ENCODE measurements around the gene WBP2. TPM values are rescaled to one million over a fixed set of nuclear protein-coding genes. Genes with fewer than 3 reads are reported as not detected.
"Not testable (repeated sequence)": the region's sequence is repeated elsewhere in the genome, so short reads cannot be mapped to it uniquely, and the experiment has no call there.

The WBP2 gene
- total and polyA plus RNA-seq, 9 of the 15 experiments (the other 6 are each of a cell fraction or from before 2014, with no cell fraction given): 2.2 to 74.3 (median 20.0) TPM

DNA sequence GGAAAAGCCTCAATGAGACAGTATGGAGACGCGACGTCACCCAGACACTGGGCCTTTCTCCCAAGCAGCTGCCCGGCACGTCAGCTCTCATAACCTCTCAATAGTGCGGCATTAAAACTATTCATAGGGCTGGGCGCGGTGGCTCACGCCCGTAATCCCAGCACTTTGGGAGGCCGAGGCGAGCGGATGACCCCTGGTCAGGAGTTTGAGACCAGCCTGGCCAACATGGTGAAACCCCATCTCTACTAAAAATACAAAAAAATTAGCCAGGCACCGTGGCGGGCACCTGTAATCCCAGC, 3.5 kb downstream of the WBP2 start:
- 95% methylated on average over 12 of the region's 15 CpGs for WGBS (ENCODE audit: insufficient coverage, low coverage, missing lambda C conversion rate)
- ATAC-seq; H3K9me1 ChIP-seq (ENCODE audit: control insufficient read depth, insufficient read depth, low read length); H3K27me3 ChIP-seq (ENCODE audit: control insufficient read depth in 2 of 2, insufficient read depth in 2 of 2, low read length in 2 of 2); H4K20me1 ChIP-seq (replicated peaks; ENCODE audit: control insufficient read depth, insufficient read depth, low read length); H3K27ac ChIP-seq (ENCODE audit: extremely low read depth, low read depth, low read length); H2AFZ ChIP-seq (ENCODE audit: low read depth, low read length); in situ Hi-C loops (cut with MboI); H3K4me3 ChIP-seq; H3K9me3 ChIP-seq (replicated peaks; ENCODE audit: control insufficient read depth, insufficient read depth, low read depth, low read length); intact Hi-C loops (cut with micrococcal nuclease); DNase-seq (ENCODE audit: extremely low read depth in 1 of 4, low spot score in 3 of 4); FAIRE-seq; H3K9ac ChIP-seq (ENCODE audit: insufficient read depth in 1 of 2, low read depth in 2 of 2, low read length in 2 of 2); BruUV-seq (replicated peaks); H3K4me2 ChIP-seq (ENCODE audit: insufficient read depth, low read length); CTCF ChIA-PET (ENCODE audit: low intra/inter-chr PET ratio): not testable (repeated sequence)
- Histone ChIP-seq H3K79me2 (ENCODE audit: control insufficient read depth, insufficient read depth, low read length) (peaks cover 35% of the 10 kb centered on the region), H3K4me1 (replicated peaks in 1 of 2; ENCODE audit: control insufficient read depth in 2 of 2, insufficient read depth in 2 of 2, low read length in 2 of 2) (peaks cover 23 to 52% of the 10 kb centered on the region in 2 experiments; a peak in 4 of 5 replicates), H3K36me3 (ENCODE audit: control insufficient read depth, insufficient read depth, low read length) (peaks cover 48% of the 10 kb centered on the region)
- POLR2A ChIA-PET: interaction anchor here (0.8 to 8.2 kb wide), 2 partner anchors 75 to 80 kb away, joined by 3 to 109 read pairs; a partner anchor contains a TSS

GRCh38 chr17:75850928-75851692, 4.0 kb downstream of the WBP2 start:
- no peak overlapping the region for H3K4me3 ChIP-seq
- no peak overlapping the region for H3K4me2 ChIP-seq (ENCODE audit: insufficient read depth, low read length)
- FAIRE-seq (no peak), DNase-seq (ENCODE audit: extremely low read depth in 1 of 4, low spot score in 3 of 4) (no peak), ATAC-seq (no peak)
- POLR2A ChIA-PET: interaction anchor here (1.0 to 8.5 kb wide), 4 partner anchors 8 to 90 kb away, joined by 3 to 145 read pairs (median 57); a partner anchor contains a TSS
- 91% methylated on average over 12 of the region's 12 CpGs for WGBS (ENCODE audit: insufficient coverage, low coverage, missing lambda C conversion rate)
- CTCF ChIA-PET (ENCODE audit: low intra/inter-chr PET ratio): no interaction called here
- peaks cover 32% of the 10 kb centered on the region for H3K79me2 ChIP-seq (ENCODE audit: control insufficient read depth, insufficient read depth, low read length)
- H2AFZ ChIP-seq (ENCODE audit: low read depth, low read length): no peak overlapping the region
- 0 out of 4 replicates have a peak overlapping the region, but pooled peaks of 1 of the 2 experiments have one; percentile 2 for H3K9ac ChIP-seq (ENCODE audit: insufficient read depth in 1 of 2, low read depth in 2 of 2, low read length in 2 of 2)
- no peaks in the 10 kb centered on the region for H3K9me1 ChIP-seq (ENCODE audit: control insufficient read depth, insufficient read depth, low read length)
- peaks cover 53% of the 10 kb centered on the region for H3K36me3 ChIP-seq (ENCODE audit: control insufficient read depth, insufficient read depth, low read length)
- no peaks in the 10 kb centered on the region for H3K9me3 ChIP-seq (replicated peaks; ENCODE audit: control insufficient read depth, insufficient read depth, low read depth, low read length)
- peaks cover 26 to 55% of the 10 kb centered on the region in 2 experiments for H3K4me1 ChIP-seq (replicated peaks in 1 of 2; ENCODE audit: control insufficient read depth in 2 of 2, insufficient read depth in 2 of 2, low read length in 2 of 2)
- no TSS peak for BruUV-seq (replicated peaks)
- H3K27me3 ChIP-seq (ENCODE audit: control insufficient read depth in 2 of 2, insufficient read depth in 2 of 2, low read length in 2 of 2): no peaks in the 10 kb centered on the region
- intact Hi-C loops (cut with micrococcal nuclease) (no loop called here), in situ Hi-C loops (cut with MboI) (no loop called here)
- no peak overlapping the region for H3K27ac ChIP-seq (ENCODE audit: extremely low read depth, low read depth, low read length)
- no peaks in the 10 kb centered on the region for H4K20me1 ChIP-seq (replicated peaks; ENCODE audit: control insufficient read depth, insufficient read depth, low read length)
- TF ChIP-seq ZNF146 (CRISPR knock-in tag; IDR thresholded peaks at IDR 0.05; ENCODE audit: unreplicated experiment): no peak
- no peak for TF ChIP-seq SNAPC5 (CRISPR knock-in tag; IDR thresholded peaks at IDR 0.05)
- TF ChIP-seq, protein P1, sequence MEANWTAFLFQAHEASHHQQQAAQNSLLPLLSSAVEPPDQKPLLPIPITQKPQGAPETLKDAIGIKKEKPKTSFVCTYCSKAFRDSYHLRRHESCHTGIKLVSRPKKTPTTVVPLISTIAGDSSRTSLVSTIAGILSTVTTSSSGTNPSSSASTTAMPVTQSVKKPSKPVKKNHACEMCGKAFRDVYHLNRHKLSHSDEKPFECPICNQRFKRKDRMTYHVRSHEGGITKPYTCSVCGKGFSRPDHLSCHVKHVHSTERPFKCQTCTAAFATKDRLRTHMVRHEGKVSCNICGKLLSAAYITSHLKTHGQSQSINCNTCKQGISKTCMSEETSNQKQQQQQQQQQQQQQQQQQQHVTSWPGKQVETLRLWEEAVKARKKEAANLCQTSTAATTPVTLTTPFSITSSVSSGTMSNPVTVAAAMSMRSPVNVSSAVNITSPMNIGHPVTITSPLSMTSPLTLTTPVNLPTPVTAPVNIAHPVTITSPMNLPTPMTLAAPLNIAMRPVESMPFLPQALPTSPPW (CRISPR knock-in tag; IDR thresholded peaks at IDR 0.05): no peak
- TF ChIP-seq MTF1 (CRISPR knock-in tag; IDR thresholded peaks at IDR 0.05; ENCODE audit: borderline replicate concordance): no peak
- TF ChIP-seq, protein P2, sequence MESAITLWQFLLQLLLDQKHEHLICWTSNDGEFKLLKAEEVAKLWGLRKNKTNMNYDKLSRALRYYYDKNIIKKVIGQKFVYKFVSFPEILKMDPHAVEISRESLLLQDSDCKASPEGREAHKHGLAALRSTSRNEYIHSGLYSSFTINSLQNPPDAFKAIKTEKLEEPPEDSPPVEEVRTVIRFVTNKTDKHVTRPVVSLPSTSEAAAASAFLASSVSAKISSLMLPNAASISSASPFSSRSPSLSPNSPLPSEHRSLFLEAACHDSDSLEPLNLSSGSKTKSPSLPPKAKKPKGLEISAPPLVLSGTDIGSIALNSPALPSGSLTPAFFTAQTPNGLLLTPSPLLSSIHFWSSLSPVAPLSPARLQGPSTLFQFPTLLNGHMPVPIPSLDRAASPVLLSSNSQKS (CRISPR knock-in tag; IDR thresholded peaks at IDR 0.05): no peak
- no peak for TF ChIP-seq ID3 (CRISPR knock-in tag; IDR thresholded peaks at IDR 0.05)
- no peak for TF ChIP-seq ID3 (tag; IDR thresholded peaks at IDR 0.05)
- no peak for TF ChIP-seq FOXA3 (CRISPR knock-in tag; conservative IDR thresholded peaks at IDR 0.05 in 1 of 2, IDR thresholded peaks at IDR 0.05 in 1 of 2)
- TF ChIP-seq MEIS2 (IDR thresholded peaks at IDR 0.05; ENCODE audit: partially characterized antibody): no peak

Data from K562 (cell line).